Progenitor cell of endocrine pancreas (in vitro differentiated cells): ENCODE measurements around the gene PUSL1. TPM values are rescaled to one million over a fixed set of nuclear protein-coding genes. Genes with fewer than 3 reads are reported as not detected.
A peak's percentile ranks its signal among the peaks of the same experiment; 100 is the strongest.

Experiments used
- DNase-seq: peaks from one replicate; pipeline ENCODE4 v3.0.0; 2021; ENCODE audit warnings: low spot score; ENCODE audit not compliant: unreplicated experiment
- H3K27ac Mint-ChIP-seq: 2 replicates; pipeline ENCODE4 v1.8.0; 2021; ENCODE audit warnings: mild to moderate bottlenecking, moderate library complexity, mixed read lengths
- H3K27me3 Mint-ChIP-seq: 2 replicates; pipeline ENCODE4 v1.8.0; 2021; ENCODE audit warnings: mixed read lengths
- H3K36me3 Mint-ChIP-seq: 2 replicates; pipeline ENCODE4 v1.8.0; 2022; ENCODE audit warnings: mixed read lengths; ENCODE audit not compliant: insufficient read depth
- H3K4me1 Mint-ChIP-seq: 2 replicates; pipeline ENCODE4 v1.8.0; 2021; ENCODE audit warnings: low read depth, mixed read lengths
- H3K4me3 Mint-ChIP-seq: 2 replicates; pipeline ENCODE4 v1.8.0; 2021; ENCODE audit warnings: low read depth, mild to moderate bottlenecking, moderate library complexity, mixed read lengths
- H3K9me3 Mint-ChIP-seq: 2 replicates; pipeline ENCODE4 v1.8.0; 2021; ENCODE audit warnings: low read depth, mixed read lengths
- total RNA-seq: library from RNA; stranded (reverse); gene quantifications from 2 replicates; pipeline ENCODE4 v1.2.1, GENCODE V29; 2021
- TF ChIP-seq, protein P1 (sequence below): fragments of 200-600 bp; sonication (generic); IDR thresholded peaks from one replicate; pipeline ENCODE4 v1.5.0; 2021; ENCODE audit warnings: antibody characterized with exemption, mild to moderate bottlenecking; ENCODE audit not compliant: unreplicated experiment

The PUSL1 gene
- total RNA-seq, 1 donor from 2014 or later = 13.8 TPM

- H3K27ac Mint-ChIP-seq = no peak overlapping the region
- H3K36me3 Mint-ChIP-seq = no peaks in the 10 kb centered on the region
- TF ChIP-seq, protein P1, sequence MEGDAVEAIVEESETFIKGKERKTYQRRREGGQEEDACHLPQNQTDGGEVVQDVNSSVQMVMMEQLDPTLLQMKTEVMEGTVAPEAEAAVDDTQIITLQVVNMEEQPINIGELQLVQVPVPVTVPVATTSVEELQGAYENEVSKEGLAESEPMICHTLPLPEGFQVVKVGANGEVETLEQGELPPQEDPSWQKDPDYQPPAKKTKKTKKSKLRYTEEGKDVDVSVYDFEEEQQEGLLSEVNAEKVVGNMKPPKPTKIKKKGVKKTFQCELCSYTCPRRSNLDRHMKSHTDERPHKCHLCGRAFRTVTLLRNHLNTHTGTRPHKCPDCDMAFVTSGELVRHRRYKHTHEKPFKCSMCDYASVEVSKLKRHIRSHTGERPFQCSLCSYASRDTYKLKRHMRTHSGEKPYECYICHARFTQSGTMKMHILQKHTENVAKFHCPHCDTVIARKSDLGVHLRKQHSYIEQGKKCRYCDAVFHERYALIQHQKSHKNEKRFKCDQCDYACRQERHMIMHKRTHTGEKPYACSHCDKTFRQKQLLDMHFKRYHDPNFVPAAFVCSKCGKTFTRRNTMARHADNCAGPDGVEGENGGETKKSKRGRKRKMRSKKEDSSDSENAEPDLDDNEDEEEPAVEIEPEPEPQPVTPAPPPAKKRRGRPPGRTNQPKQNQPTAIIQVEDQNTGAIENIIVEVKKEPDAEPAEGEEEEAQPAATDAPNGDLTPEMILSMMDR = peak; percentile 56
- no peaks in the 10 kb centered on the region for H3K9me3 Mint-ChIP-seq
- DNase-seq = peak; percentile 66
- H3K4me3 Mint-ChIP-seq = no peak overlapping the region
- no peaks in the 10 kb centered on the region for H3K27me3 Mint-ChIP-seq
- H3K4me1 Mint-ChIP-seq = no peaks in the 10 kb centered on the region
Measured at GRCh38 chr1:1290238-1290731, 18.1 kb upstream of the PUSL1 start.

GRCh38 chr1:1291023-1291528 lies 17.3 kb upstream of the PUSL1 start:
- Mint-ChIP-seq H3K36me3 (no peaks in the 10 kb centered on the region), H3K4me3 (no peak overlapping the region), H3K4me1 (no peaks in the 10 kb centered on the region), H3K27ac (no peak overlapping the region), H3K27me3 (no peaks in the 10 kb centered on the region), H3K9me3 (no peaks in the 10 kb centered on the region)
- DNase-seq = no peak
- TF ChIP-seq, protein P1 = no peak

- Mint-ChIP-seq H3K4me3 (no peak overlapping the region), H3K4me1 (no peaks in the 10 kb centered on the region)
Measured at GRCh38 chr1:1291548-1292441, 16.6 kb upstream of the PUSL1 start.

GRCh38 chr1:1292442-1292779 lies 16.0 kb upstream of the PUSL1 start:
- H3K27ac Mint-ChIP-seq = no peak overlapping the region
- H3K4me1 Mint-ChIP-seq = no peaks in the 10 kb centered on the region
- no peaks in the 10 kb centered on the region for H3K27me3 Mint-ChIP-seq
- H3K9me3 Mint-ChIP-seq = no peaks in the 10 kb centered on the region
- TF ChIP-seq, protein P1 = no peak
- DNase-seq = no peak
- no peaks in the 10 kb centered on the region for H3K36me3 Mint-ChIP-seq
- no peak overlapping the region for H3K4me3 Mint-ChIP-seq

More at GRCh38 chr1:1291548-1292441, 16.6 kb upstream of the PUSL1 start:
- Mint-ChIP-seq H3K9me3 (no peaks in the 10 kb centered on the region), H3K27me3 (no peaks in the 10 kb centered on the region), H3K27ac (no peak overlapping the region), H3K36me3 (no peaks in the 10 kb centered on the region)
- peak; percentile 59 for DNase-seq
- TF ChIP-seq, protein P1 = peak; percentile 73

GRCh38 chr1:1292851-1293250 lies 15.5 kb upstream of the PUSL1 start:
- no peaks in the 10 kb centered on the region for H3K9me3 Mint-ChIP-seq
- no peak overlapping the region for H3K4me3 Mint-ChIP-seq
- DNase-seq = no peak
- H3K36me3 Mint-ChIP-seq = no peaks in the 10 kb centered on the region
- H3K4me1 Mint-ChIP-seq = no peaks in the 10 kb centered on the region
- H3K27ac Mint-ChIP-seq = no peak overlapping the region
- TF ChIP-seq, protein P1 = no peak
- no peaks in the 10 kb centered on the region for H3K27me3 Mint-ChIP-seq
